NAMALWA (cell line): ENCODE measurements around the gene NPHS1.

ENCODE experiments used
- DNase-seq: peaks from one replicate; pipeline ENCODE4 v3.0.0-alpha.2; 2015; ENCODE audit warnings: low spot score

Gene NPHS1

GRCh38 chr19:35788205-35788960 lies 63.9 kb downstream of the NPHS1 start:
- DNase-seq: no peak

- no peak for DNase-seq
Observed at GRCh38 chr19:35787227-35787799, 65.0 kb downstream of the NPHS1 start.

- no peak for DNase-seq
Observed at GRCh38 chr19:35786299-35787160, 65.8 kb downstream of the NPHS1 start.

GRCh38 chr19:35785339-35785627 lies 67.0 kb downstream of the NPHS1 start:
- DNase-seq: no peak

GRCh38 chr19:35784503-35785338 lies 67.6 kb downstream of the NPHS1 start:
- no peak for DNase-seq

GRCh38 chr19:35783469-35784434 lies 68.6 kb downstream of the NPHS1 start:
- no peak for DNase-seq

GRCh38 chr19:35782589-35782988 lies 69.7 kb downstream of the NPHS1 start:
- no peak for DNase-seq

GRCh38 chr19:35781650-35782049 lies 70.7 kb downstream of the NPHS1 start:
- no peak for DNase-seq

- no peak for DNase-seq
Observed at GRCh38 chr19:35780717-35781116, 71.6 kb downstream of the NPHS1 start.

GRCh38 chr19:35780058-35780457 lies 72.2 kb downstream of the NPHS1 start:
- no peak for DNase-seq

- DNase-seq: no peak
Observed at GRCh38 chr19:35779033-35779432, 73.3 kb downstream of the NPHS1 start.

- no peak for DNase-seq
Observed at GRCh38 chr19:35777961-35778360, 74.3 kb downstream of the NPHS1 start.

- DNase-seq: no peak
Observed at GRCh38 chr19:35777086-35777841, 75.0 kb downstream of the NPHS1 start.

GRCh38 chr19:35776102-35776788 lies 76.1 kb downstream of the NPHS1 start:
- DNase-seq: no peak
